ENCODE data around the gene AQP2.

Gene AQP2

DNA sequence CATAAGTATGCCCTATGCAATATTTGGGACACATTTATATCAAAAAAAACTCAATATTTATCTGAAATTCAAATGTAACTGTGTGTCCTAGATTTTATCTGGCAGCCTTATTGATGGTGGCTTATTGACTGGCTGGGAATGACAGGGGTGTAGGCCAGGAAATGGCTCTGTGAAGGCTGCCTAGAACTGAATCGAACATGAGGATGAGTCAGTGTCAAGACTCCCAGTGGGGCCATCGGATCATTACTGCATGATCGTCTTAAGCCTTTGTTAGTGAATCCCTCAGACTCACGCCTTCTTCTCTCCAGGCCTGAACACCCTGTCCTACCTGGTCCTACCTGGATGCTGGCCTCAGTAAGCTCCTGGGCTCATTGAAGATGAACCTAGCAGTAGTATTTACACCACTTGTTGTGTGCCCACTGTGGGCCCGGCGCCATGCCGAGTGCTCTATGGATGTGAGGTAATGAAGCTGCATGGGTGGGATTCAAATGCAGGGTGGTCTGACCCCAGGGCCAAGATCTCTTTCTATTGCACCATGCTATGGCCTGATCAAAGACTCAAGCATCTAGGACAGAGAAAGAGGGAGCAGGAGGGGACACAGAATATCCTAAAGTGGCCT is 25.8 kb upstream of the AQP2 start:
- no peak for DNase-seq (ENCODE audit: low spot score)
- no peak for TF ChIP-seq CTCF (IDR thresholded peaks at IDR 0.05; ENCODE audit: extremely low read depth, insufficient read depth, missing control alignments)
- in situ Hi-C loops (cut with MboI; ENCODE audit: low pct_unique_long_range_greater_than_20kb, low sequenced_read_pairs, unreplicated experiment), result no loop called here

DNA sequence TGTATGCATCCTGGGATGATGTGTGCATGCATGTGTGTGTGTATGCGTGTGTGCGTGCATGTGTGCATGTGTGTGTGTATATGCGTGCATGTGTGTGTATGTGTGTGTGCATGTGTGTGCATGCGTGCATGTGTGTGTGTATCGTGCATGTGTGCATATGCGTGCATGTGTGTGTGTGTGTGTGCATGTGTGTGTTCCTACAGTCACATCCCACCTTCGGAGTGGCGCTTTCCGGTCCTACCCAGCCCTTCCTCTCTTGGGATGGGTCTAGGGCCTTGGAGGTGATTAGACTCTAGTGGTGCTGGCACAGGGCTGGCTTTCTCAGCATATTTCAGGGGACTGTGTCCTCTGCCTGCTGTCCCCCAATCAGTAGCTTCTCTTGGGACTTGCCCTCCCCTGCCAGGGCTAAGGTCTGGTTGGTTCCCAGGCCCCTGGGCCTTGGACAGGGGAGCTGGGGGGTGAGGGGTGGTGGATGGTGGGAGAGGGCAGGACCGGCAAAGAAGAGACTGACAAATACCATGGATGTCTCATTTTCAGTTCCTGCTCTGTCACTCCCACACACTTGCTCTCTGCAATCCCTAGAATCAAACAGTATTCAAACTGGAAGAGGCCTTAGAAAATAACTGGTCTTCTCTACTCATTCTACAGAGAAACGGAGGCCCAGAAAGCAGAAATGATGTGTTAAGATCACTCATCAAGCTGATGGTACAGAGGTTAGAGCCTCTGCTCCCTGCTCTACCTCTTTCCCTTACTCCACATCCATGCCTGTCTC is 24.9 kb upstream of the AQP2 start:
- in situ Hi-C loops (cut with MboI; ENCODE audit: low pct_unique_long_range_greater_than_20kb, low sequenced_read_pairs, unreplicated experiment), result no loop called here
- DNase-seq (ENCODE audit: low spot score), result no peak

GRCh38 chr12:49928471-49928870 is 22.1 kb upstream of the AQP2 start:
- no peak for DNase-seq (ENCODE audit: low spot score)
- TF ChIP-seq CTCF (IDR thresholded peaks at IDR 0.05; ENCODE audit: extremely low read depth, insufficient read depth, missing control alignments), result no peak
- in situ Hi-C loops (cut with MboI; ENCODE audit: low pct_unique_long_range_greater_than_20kb, low sequenced_read_pairs, unreplicated experiment), result no loop called here

More for the DNA sequence above, 24.9 kb upstream of the AQP2 start:
- no peak for TF ChIP-seq CTCF (IDR thresholded peaks at IDR 0.05; ENCODE audit: extremely low read depth, insufficient read depth, missing control alignments)

- DNase-seq (ENCODE audit: low spot score), result no peak
- in situ Hi-C loops (cut with MboI; ENCODE audit: low pct_unique_long_range_greater_than_20kb, low sequenced_read_pairs, unreplicated experiment), result no loop called here
- TF ChIP-seq CTCF (IDR thresholded peaks at IDR 0.05; ENCODE audit: extremely low read depth, insufficient read depth, missing control alignments), result no peak
Observed at GRCh38 chr12:49929581-49929980, 21.0 kb upstream of the AQP2 start.

GRCh38 chr12:49930515-49931288 is 19.8 kb upstream of the AQP2 start:
- in situ Hi-C loops (cut with MboI; ENCODE audit: low pct_unique_long_range_greater_than_20kb, low sequenced_read_pairs, unreplicated experiment), result no loop called here
- no peak for DNase-seq (ENCODE audit: low spot score)
- no peak for TF ChIP-seq CTCF (IDR thresholded peaks at IDR 0.05; ENCODE audit: extremely low read depth, insufficient read depth, missing control alignments)

- in situ Hi-C loops (cut with MboI; ENCODE audit: low pct_unique_long_range_greater_than_20kb, low sequenced_read_pairs, unreplicated experiment), result no loop called here
- TF ChIP-seq CTCF (IDR thresholded peaks at IDR 0.05; ENCODE audit: extremely low read depth, insufficient read depth, missing control alignments), result no peak
- no peak for DNase-seq (ENCODE audit: low spot score)
Observed at GRCh38 chr12:49932023-49932422, 18.5 kb upstream of the AQP2 start.
